IMR-90 (cell line): ENCODE measurements around the gene PDK4. TPM values are rescaled to one million over a fixed set of nuclear protein-coding genes. Genes with fewer than 3 reads are reported as not detected.

Source experiments
- ATAC-seq: fragments of 200-7000 bp; cut with Tn5 transposase; 2 replicates; pipeline ENCODE4 v1.9.1; 2020; ENCODE audit warnings: low read depth, mild to moderate bottlenecking, moderate library complexity
- BruUV-seq: library from RNA; stranded (reverse); fragments of 400-500 nt; replicated peaks from 2 replicates; lab custom pipeline; 2021; lab: Mats Ljungman, UMichigan
- CTCF ChIA-PET: fragments of 300-600 bp; formaldehyde crosslinking; extraction: SDS; loops from one replicate; lab custom pipeline; 2021; ENCODE audit warnings: antibody characterized with exemption; lab: Yijun Ruan, JAX
- POLR2A ChIA-PET: fragments of 300-600 bp; sonication (Branson Sonifier 250); formaldehyde crosslinking; loops from one replicate; lab custom pipeline; 2022; ENCODE audit warnings: antibody characterized with exemption; ENCODE audit not compliant: unreplicated experiment; lab: Charles Lee
- DNase-seq: peaks from one replicate; pipeline ENCODE4 v3.0.0; 2013
- H2AFZ ChIP-seq: replicated peaks from 2 replicates; pipeline ENCODE3; 2013; ENCODE audit warnings: low read length, mild to moderate bottlenecking; ENCODE audit not compliant: poor library complexity
- H2AK5ac ChIP-seq: 2 replicates; pipeline ENCODE4 v1.6.1; 2013; ENCODE audit warnings: low read depth, low read length, inconsistent platforms
- H2AK9ac ChIP-seq: replicated peaks from 2 replicates; pipeline ENCODE3; 2013; ENCODE audit warnings: mild to moderate bottlenecking, low read depth, low read length, moderate library complexity; ENCODE audit not compliant: poor library complexity
- H2BK120ac ChIP-seq: 2 replicates; pipeline ENCODE4 v1.6.1; 2013; ENCODE audit warnings: low read depth, low read length, inconsistent platforms
- H2BK15ac ChIP-seq: 3 replicates; pipeline ENCODE4 v1.6.1; 2013; ENCODE audit warnings: low read depth, low read length, inconsistent platforms
- H2BK20ac ChIP-seq: 2 replicates; pipeline ENCODE4 v1.6.1; 2013; ENCODE audit warnings: low read depth, mild to moderate bottlenecking, inconsistent platforms, low read length, moderate library complexity
- H2BK5ac ChIP-seq: 2 replicates; pipeline ENCODE4 v1.6.1; 2013; ENCODE audit warnings: mild to moderate bottlenecking, low read depth, low read length, inconsistent platforms; ENCODE audit not compliant: poor library complexity, severe bottlenecking
- H3K14ac ChIP-seq: replicated peaks from 2 replicates; pipeline ENCODE4 v1.6.1; 2013; ENCODE audit warnings: low read depth, low read length, inconsistent platforms
- H3K18ac ChIP-seq: 2 replicates; pipeline ENCODE4 v1.6.1; 2013; ENCODE audit warnings: low read depth, low read length, control low read depth
- H3K23ac ChIP-seq: 2 replicates; pipeline ENCODE4 v1.6.1; 2013; ENCODE audit warnings: low read depth, low read length, inconsistent platforms
- H3K27ac ChIP-seq: 2 replicates; pipeline ENCODE4 v1.5.1; 2013; ENCODE audit warnings: mild to moderate bottlenecking, control low read depth, low read length; ENCODE audit not compliant: insufficient read depth
- H3K27me3 ChIP-seq: 2 replicates; pipeline ENCODE4 v1.6.1; 2013; ENCODE audit warnings: low read length; ENCODE audit not compliant: control insufficient read depth, insufficient read depth
- H3K36me3 ChIP-seq: 2 replicates; pipeline ENCODE4 v1.6.1; 2013; ENCODE audit warnings: low read length, mixed read lengths; ENCODE audit not compliant: control insufficient read depth, insufficient read depth
- H3K4ac ChIP-seq: 2 replicates; pipeline ENCODE4 v1.6.1; 2013; ENCODE audit warnings: low read depth, low read length, inconsistent platforms
- H3K4me1 ChIP-seq: 2 replicates; pipeline ENCODE4 v1.6.1; 2013; ENCODE audit warnings: low read length, mixed read lengths; ENCODE audit not compliant: control insufficient read depth, insufficient read depth
- H3K4me2 ChIP-seq: 2 replicates; pipeline ENCODE4 v1.6.1; 2013; ENCODE audit warnings: low read depth, mild to moderate bottlenecking, control low read depth, low read length, moderate library complexity
- H3K4me3 ChIP-seq: 2 replicates; pipeline ENCODE4 v1.5.1; 2013; ENCODE audit warnings: low read depth, mild to moderate bottlenecking, control low read depth, low read length, moderate library complexity; ENCODE audit not compliant: insufficient read depth
- H3K56ac ChIP-seq: 2 replicates; pipeline ENCODE4 v1.6.1; 2013; ENCODE audit warnings: low read length, inconsistent platforms; ENCODE audit not compliant: insufficient read depth; ENCODE audit errors: extremely low read depth
- H3K79me1 ChIP-seq, 2 experiments: 2 replicates each; pipeline ENCODE4 v1.6.1; 2013; ENCODE audit warnings: low read length in 2 of 2, inconsistent platforms in 1 of 2, low read depth in 1 of 2
- H3K9ac ChIP-seq: 2 replicates; pipeline ENCODE4 v1.6.1; 2013; ENCODE audit warnings: low read depth, low read length, control low read depth
- H3K9me1 ChIP-seq: 2 replicates; pipeline ENCODE4 v1.6.1; 2013; ENCODE audit warnings: low read length, inconsistent platforms; ENCODE audit not compliant: insufficient read depth
- H3K9me3 ChIP-seq: 2 replicates; pipeline ENCODE4 v1.6.1; 2013; ENCODE audit warnings: low read length; ENCODE audit not compliant: control insufficient read depth, insufficient read depth
- H4K20me1 ChIP-seq: 2 replicates; pipeline ENCODE4 v1.6.1; 2013; ENCODE audit warnings: low read length, inconsistent platforms; ENCODE audit not compliant: insufficient read depth
- H4K5ac ChIP-seq: 2 replicates; pipeline ENCODE4 v1.6.1; 2013; ENCODE audit warnings: mild to moderate bottlenecking, low read depth, low read length, control low read depth
- H4K8ac ChIP-seq, 2 experiments: 2 replicates each; pipeline ENCODE4 v1.6.1; 2013; ENCODE audit warnings: low read depth in 2 of 2, low read length in 2 of 2, control low read depth in 1 of 2, inconsistent platforms in 1 of 2
- H4K91ac ChIP-seq: 2 replicates; pipeline ENCODE4 v1.6.1; 2013; ENCODE audit warnings: low read depth, low read length, inconsistent platforms; ENCODE audit not compliant: insufficient read depth
- BHLHE40 ChIP-seq: fragments of 150-350 bp; IDR thresholded peaks from 2 replicates; pipeline ENCODE4 v1.6.1; 2016; ENCODE audit warnings: mild to moderate bottlenecking, low read depth, low read length
- CEBPB ChIP-seq: IDR thresholded peaks from 2 replicates; pipeline ENCODE4 v1.6.1; 2012; ENCODE audit warnings: low read depth, low read length, improper control_type of control experiment
- CHD1 ChIP-seq: IDR thresholded peaks from 2 replicates; pipeline ENCODE4 v1.6.1; 2012; ENCODE audit warnings: low read depth, low read length, improper control_type of control experiment
- ELK1 ChIP-seq: fragments of 150-350 bp; IDR thresholded peaks from 2 replicates; pipeline ENCODE4 v1.6.1; 2016; ENCODE audit warnings: low read depth, mild to moderate bottlenecking, low read length, moderate library complexity, borderline replicate concordance
- FOS ChIP-seq: fragments of 150-350 bp; IDR thresholded peaks from 2 replicates; pipeline ENCODE4 v1.6.1; 2016; ENCODE audit warnings: low read depth, low read length
- MAZ ChIP-seq: IDR thresholded peaks from 2 replicates; pipeline ENCODE4 v1.6.1; 2012; ENCODE audit warnings: low read depth, mild to moderate bottlenecking, low read length, improper control_type of control experiment, moderate library complexity, borderline replicate concordance
- MXI1 ChIP-seq: IDR thresholded peaks from 2 replicates; pipeline ENCODE4 v1.6.1; 2012; ENCODE audit warnings: low read depth, mild to moderate bottlenecking, low read length, moderate library complexity, borderline replicate concordance
- POLR2A ChIP-seq: IDR thresholded peaks from 2 replicates; pipeline ENCODE4 v1.6.1; 2012; ENCODE audit warnings: mild to moderate bottlenecking, low read depth, low read length
- RCOR1 ChIP-seq: IDR thresholded peaks from 2 replicates; pipeline ENCODE4 v1.6.1; 2012; ENCODE audit warnings: mild to moderate bottlenecking, low read length, improper control_type of control experiment; ENCODE audit not compliant: insufficient replicate concordance
- RFX5 ChIP-seq: IDR thresholded peaks from 2 replicates; pipeline ENCODE4 v1.8.0; 2012; ENCODE audit warnings: low read depth, mild to moderate bottlenecking, low read length, moderate library complexity
- SMC3 ChIP-seq: fragments of 150-350 bp; IDR thresholded peaks from 2 replicates; pipeline ENCODE4 v1.6.1; 2016; ENCODE audit warnings: low read depth, mild to moderate bottlenecking, antibody characterized with exemption, low read length, moderate library complexity
- USF2 ChIP-seq: fragments of 150-350 bp; IDR thresholded peaks from 2 replicates; pipeline ENCODE4 v1.6.1; 2017; ENCODE audit warnings: mild to moderate bottlenecking, antibody characterized with exemption, low read length, low read depth
- WGBS, 2 experiments: methylation state at CpG; one replicate each; pipeline versions ENCODE4 v1.1.5 to v1.1.7; 2013; ENCODE audit warnings: missing lambda C conversion rate in 2 of 2; ENCODE audit not compliant: insufficient read length in 1 of 2; ENCODE audit errors: extremely low coverage in 2 of 2; 5-methylcytosine and 5-hydroxymethylcytosine counted together
- dilution Hi-C: fragments of 300-500 bp; cut with HindIII; formaldehyde crosslinking; loops from one replicate; pipeline ENCODE4 v1.14.3; 2018; ENCODE audit warnings: low sequenced_read_pairs; ENCODE audit not compliant: unreplicated experiment
- in situ Hi-C: fragments of 300-500 bp; cut with MboI; formaldehyde crosslinking; loops from 3 replicates; pipeline ENCODE4 v1.14.3; 2019; ENCODE audit warnings: low sequenced_read_pairs, inconsistent platforms, mixed read lengths
- intact Hi-C: fragments of 100-400 bp; cut with micrococcal nuclease; formaldehyde crosslinking; loops from 2 replicates; pipeline ENCODE4 v1.10.0; 2022
- polyA plus RNA-seq, 3 experiments: library from polyadenylated mRNA; depleted of rRNA; stranded (reverse); fragments of >200 nt; gene quantifications; 2 replicates each; pipeline ENCODE4 v1.2.3, GENCODE V29; 2012; ENCODE audit warnings: low replicate concordance in 1 of 3
- total RNA-seq: library from RNA; depleted of rRNA; stranded (reverse); fragments of >200 nt; gene quantifications from 2 replicates; pipeline ENCODE4 v1.2.3, GENCODE V29; 2012

Gene PDK4
- total and polyA plus RNA-seq, 2 of the 4 experiments (the other 2 are of a cell fraction) = under 0.01 to 0.03 TPM

GRCh38 chr7:95550546-95550945 is 45.8 kb downstream of the PDK4 start:
- Histone ChIP-seq H3K9me1 (no peaks in the 10 kb centered on the region), H3K27me3 (no peaks in the 10 kb centered on the region; the same call in 1 of the 2 replicates), H4K20me1 (no peaks in the 10 kb centered on the region), H2BK120ac (no peak overlapping the region), H2AK5ac (no peak overlapping the region), H3K79me1 (no peaks in the 10 kb centered on the region), H4K91ac (no peak overlapping the region), H4K5ac (no peak overlapping the region), H3K4ac (no peak overlapping the region), H3K4me3 (no peak overlapping the region), H3K56ac (no peak overlapping the region), H3K36me3 (no peaks in the 10 kb centered on the region), H2BK5ac (no peak overlapping the region), H3K14ac (no peak overlapping the region), H4K8ac (no peak overlapping the region), H3K9ac (no peak overlapping the region), H2AFZ (no peak overlapping the region), H2BK20ac (no peak overlapping the region), H3K9me3 (no peaks in the 10 kb centered on the region), H2BK15ac (no peak overlapping the region), H3K18ac (no peak overlapping the region), H3K23ac (no peak overlapping the region), H3K4me1 (no peaks in the 10 kb centered on the region), H3K4me2 (no peak overlapping the region), H3K27ac (no peak overlapping the region), H2AK9ac (no peak overlapping the region)
- intact Hi-C loops (loop anchor here (2.0 kb wide), 1 partner anchor 32 kb away; no protein-coding TSS in a partner anchor), dilution Hi-C loops (no loop called here), in situ Hi-C loops (no loop called here)
- ChIA-PET CTCF (interaction anchor here (0.6 kb wide), 1 partner anchor 135 kb away, joined by 3 read pairs; no protein-coding TSS in a partner anchor), POLR2A (no interaction called here)
- TF ChIP-seq SMC3 (no peak), RFX5 (no peak), ELK1 (no peak), MAZ (no peak), FOS (no peak), USF2 (no peak), CHD1 (no peak), CEBPB (no peak), RCOR1 (no peak), POLR2A (no peak), BHLHE40 (no peak), MXI1 (no peak)
- no peak for ATAC-seq
- BruUV-seq = no TSS peak
- DNase-seq = no peak
- WGBS, 2 experiments = 58% methylated on average over 2 of the region's 4 CpGs; no CpG with 5 or more reads in 1 of the 2 experiments
